IMR-90 (cell line): ENCODE data around the gene KIF25. TPM values are rescaled to one million over a fixed set of nuclear protein-coding genes. Genes with fewer than 3 reads are reported as not detected.

Source experiments
- ATAC-seq: fragments of 200-7000 bp; cut with Tn5 transposase; 2 replicates; pipeline ENCODE4 v1.9.1; 2020; ENCODE audit warnings: low read depth, mild to moderate bottlenecking, moderate library complexity
- BruUV-seq: library from RNA; stranded (reverse); fragments of 400-500 nt; replicated peaks from 2 replicates; lab custom pipeline; 2021; lab: Mats Ljungman, UMichigan
- CTCF ChIA-PET: fragments of 300-600 bp; formaldehyde crosslinking; extraction: SDS; loops from one replicate; lab custom pipeline; 2021; ENCODE audit warnings: antibody characterized with exemption; lab: Yijun Ruan, JAX
- POLR2A ChIA-PET: fragments of 300-600 bp; sonication (Branson Sonifier 250); formaldehyde crosslinking; loops from one replicate; lab custom pipeline; 2022; ENCODE audit warnings: antibody characterized with exemption; ENCODE audit not compliant: unreplicated experiment; lab: Charles Lee
- DNase-seq: peaks from one replicate; pipeline ENCODE4 v3.0.0; 2013
- H2AFZ ChIP-seq: replicated peaks from 2 replicates; pipeline ENCODE3; 2013; ENCODE audit warnings: low read length, mild to moderate bottlenecking; ENCODE audit not compliant: poor library complexity
- H2AK5ac ChIP-seq: 2 replicates; pipeline ENCODE4 v1.6.1; 2013; ENCODE audit warnings: low read depth, low read length, inconsistent platforms
- H2AK9ac ChIP-seq: replicated peaks from 2 replicates; pipeline ENCODE3; 2013; ENCODE audit warnings: mild to moderate bottlenecking, low read depth, low read length, moderate library complexity; ENCODE audit not compliant: poor library complexity
- H2BK120ac ChIP-seq: 2 replicates; pipeline ENCODE4 v1.6.1; 2013; ENCODE audit warnings: low read depth, low read length, inconsistent platforms
- H2BK15ac ChIP-seq: 3 replicates; pipeline ENCODE4 v1.6.1; 2013; ENCODE audit warnings: low read depth, low read length, inconsistent platforms
- H2BK20ac ChIP-seq: 2 replicates; pipeline ENCODE4 v1.6.1; 2013; ENCODE audit warnings: low read depth, mild to moderate bottlenecking, inconsistent platforms, low read length, moderate library complexity
- H2BK5ac ChIP-seq: 2 replicates; pipeline ENCODE4 v1.6.1; 2013; ENCODE audit warnings: mild to moderate bottlenecking, low read depth, low read length, inconsistent platforms; ENCODE audit not compliant: poor library complexity, severe bottlenecking
- H3K14ac ChIP-seq: replicated peaks from 2 replicates; pipeline ENCODE4 v1.6.1; 2013; ENCODE audit warnings: low read depth, low read length, inconsistent platforms
- H3K18ac ChIP-seq: 2 replicates; pipeline ENCODE4 v1.6.1; 2013; ENCODE audit warnings: low read depth, low read length, control low read depth
- H3K23ac ChIP-seq: 2 replicates; pipeline ENCODE4 v1.6.1; 2013; ENCODE audit warnings: low read depth, low read length, inconsistent platforms
- H3K27ac ChIP-seq: 2 replicates; pipeline ENCODE4 v1.5.1; 2013; ENCODE audit warnings: mild to moderate bottlenecking, control low read depth, low read length; ENCODE audit not compliant: insufficient read depth
- H3K27me3 ChIP-seq: 2 replicates; pipeline ENCODE4 v1.6.1; 2013; ENCODE audit warnings: low read length; ENCODE audit not compliant: control insufficient read depth, insufficient read depth
- H3K36me3 ChIP-seq: 2 replicates; pipeline ENCODE4 v1.6.1; 2013; ENCODE audit warnings: low read length, mixed read lengths; ENCODE audit not compliant: control insufficient read depth, insufficient read depth
- H3K4ac ChIP-seq: 2 replicates; pipeline ENCODE4 v1.6.1; 2013; ENCODE audit warnings: low read depth, low read length, inconsistent platforms
- H3K4me1 ChIP-seq: 2 replicates; pipeline ENCODE4 v1.6.1; 2013; ENCODE audit warnings: low read length, mixed read lengths; ENCODE audit not compliant: control insufficient read depth, insufficient read depth
- H3K4me2 ChIP-seq: 2 replicates; pipeline ENCODE4 v1.6.1; 2013; ENCODE audit warnings: low read depth, mild to moderate bottlenecking, control low read depth, low read length, moderate library complexity
- H3K4me3 ChIP-seq: 2 replicates; pipeline ENCODE4 v1.5.1; 2013; ENCODE audit warnings: low read depth, mild to moderate bottlenecking, control low read depth, low read length, moderate library complexity; ENCODE audit not compliant: insufficient read depth
- H3K56ac ChIP-seq: 2 replicates; pipeline ENCODE4 v1.6.1; 2013; ENCODE audit warnings: low read length, inconsistent platforms; ENCODE audit not compliant: insufficient read depth; ENCODE audit errors: extremely low read depth
- H3K79me1 ChIP-seq, 2 experiments: 2 replicates each; pipeline ENCODE4 v1.6.1; 2013; ENCODE audit warnings: low read length in 2 of 2, inconsistent platforms in 1 of 2, low read depth in 1 of 2
- H3K9ac ChIP-seq: 2 replicates; pipeline ENCODE4 v1.6.1; 2013; ENCODE audit warnings: low read depth, low read length, control low read depth
- H3K9me1 ChIP-seq: 2 replicates; pipeline ENCODE4 v1.6.1; 2013; ENCODE audit warnings: low read length, inconsistent platforms; ENCODE audit not compliant: insufficient read depth
- H3K9me3 ChIP-seq: 2 replicates; pipeline ENCODE4 v1.6.1; 2013; ENCODE audit warnings: low read length; ENCODE audit not compliant: control insufficient read depth, insufficient read depth
- H4K20me1 ChIP-seq: 2 replicates; pipeline ENCODE4 v1.6.1; 2013; ENCODE audit warnings: low read length, inconsistent platforms; ENCODE audit not compliant: insufficient read depth
- H4K5ac ChIP-seq: 2 replicates; pipeline ENCODE4 v1.6.1; 2013; ENCODE audit warnings: mild to moderate bottlenecking, low read depth, low read length, control low read depth
- H4K8ac ChIP-seq, 2 experiments: 2 replicates each; pipeline ENCODE4 v1.6.1; 2013; ENCODE audit warnings: low read depth in 2 of 2, low read length in 2 of 2, control low read depth in 1 of 2, inconsistent platforms in 1 of 2
- H4K91ac ChIP-seq: 2 replicates; pipeline ENCODE4 v1.6.1; 2013; ENCODE audit warnings: low read depth, low read length, inconsistent platforms; ENCODE audit not compliant: insufficient read depth
- BHLHE40 ChIP-seq: fragments of 150-350 bp; IDR thresholded peaks from 2 replicates; pipeline ENCODE4 v1.6.1; 2016; ENCODE audit warnings: mild to moderate bottlenecking, low read depth, low read length
- CEBPB ChIP-seq: IDR thresholded peaks from 2 replicates; pipeline ENCODE4 v1.6.1; 2012; ENCODE audit warnings: low read depth, low read length, improper control_type of control experiment
- CHD1 ChIP-seq: IDR thresholded peaks from 2 replicates; pipeline ENCODE4 v1.6.1; 2012; ENCODE audit warnings: low read depth, low read length, improper control_type of control experiment
- CTCF ChIP-seq: conservative IDR thresholded peaks from 2 replicates; pipeline ENCODE4 v1.5.1; 2012; ENCODE audit warnings: mild to moderate bottlenecking, low read depth, low read length, improper control_type of control experiment
- ELK1 ChIP-seq: fragments of 150-350 bp; IDR thresholded peaks from 2 replicates; pipeline ENCODE4 v1.6.1; 2016; ENCODE audit warnings: low read depth, mild to moderate bottlenecking, low read length, moderate library complexity, borderline replicate concordance
- FOS ChIP-seq: fragments of 150-350 bp; IDR thresholded peaks from 2 replicates; pipeline ENCODE4 v1.6.1; 2016; ENCODE audit warnings: low read depth, low read length
- MAFK ChIP-seq: IDR thresholded peaks from 2 replicates; pipeline ENCODE4 v1.6.1; 2012; ENCODE audit warnings: low read depth, low read length, improper control_type of control experiment
- MAZ ChIP-seq: IDR thresholded peaks from 2 replicates; pipeline ENCODE4 v1.6.1; 2012; ENCODE audit warnings: low read depth, mild to moderate bottlenecking, low read length, improper control_type of control experiment, moderate library complexity, borderline replicate concordance
- MXI1 ChIP-seq: IDR thresholded peaks from 2 replicates; pipeline ENCODE4 v1.6.1; 2012; ENCODE audit warnings: low read depth, mild to moderate bottlenecking, low read length, moderate library complexity, borderline replicate concordance
- NFE2L2 ChIP-seq: fragments of 150-350 bp; IDR thresholded peaks from 2 replicates; pipeline ENCODE4 v1.6.1; 2016; ENCODE audit warnings: low read depth, mild to moderate bottlenecking, low read length
- POLR2A ChIP-seq: IDR thresholded peaks from 2 replicates; pipeline ENCODE4 v1.6.1; 2012; ENCODE audit warnings: mild to moderate bottlenecking, low read depth, low read length
- RAD21 ChIP-seq: IDR thresholded peaks from 2 replicates; pipeline ENCODE4 v1.6.1; 2012; ENCODE audit warnings: low read length, improper control_type of control experiment
- RCOR1 ChIP-seq: IDR thresholded peaks from 2 replicates; pipeline ENCODE4 v1.6.1; 2012; ENCODE audit warnings: mild to moderate bottlenecking, low read length, improper control_type of control experiment; ENCODE audit not compliant: insufficient replicate concordance
- RFX5 ChIP-seq: IDR thresholded peaks from 2 replicates; pipeline ENCODE4 v1.8.0; 2012; ENCODE audit warnings: low read depth, mild to moderate bottlenecking, low read length, moderate library complexity
- SMC3 ChIP-seq: fragments of 150-350 bp; IDR thresholded peaks from 2 replicates; pipeline ENCODE4 v1.6.1; 2016; ENCODE audit warnings: low read depth, mild to moderate bottlenecking, antibody characterized with exemption, low read length, moderate library complexity
- USF2 ChIP-seq: fragments of 150-350 bp; IDR thresholded peaks from 2 replicates; pipeline ENCODE4 v1.6.1; 2017; ENCODE audit warnings: mild to moderate bottlenecking, antibody characterized with exemption, low read length, low read depth
- WGBS, 2 experiments: methylation state at CpG; one replicate each; pipeline versions ENCODE4 v1.1.5 to v1.1.7; 2013; ENCODE audit warnings: missing lambda C conversion rate in 2 of 2; ENCODE audit not compliant: insufficient read length in 1 of 2; ENCODE audit errors: extremely low coverage in 2 of 2; 5-methylcytosine and 5-hydroxymethylcytosine counted together
- dilution Hi-C: fragments of 300-500 bp; cut with HindIII; formaldehyde crosslinking; loops from one replicate; pipeline ENCODE4 v1.14.3; 2018; ENCODE audit warnings: low sequenced_read_pairs; ENCODE audit not compliant: unreplicated experiment
- in situ Hi-C: fragments of 300-500 bp; cut with MboI; formaldehyde crosslinking; loops from 3 replicates; pipeline ENCODE4 v1.14.3; 2019; ENCODE audit warnings: low sequenced_read_pairs, inconsistent platforms, mixed read lengths
- intact Hi-C: fragments of 100-400 bp; cut with micrococcal nuclease; formaldehyde crosslinking; loops from 2 replicates; pipeline ENCODE4 v1.10.0; 2022
- polyA plus RNA-seq, 3 experiments: library from polyadenylated mRNA; depleted of rRNA; stranded (reverse); fragments of >200 nt; gene quantifications; 2 replicates each; pipeline ENCODE4 v1.2.3, GENCODE V29; 2012; ENCODE audit warnings: low replicate concordance in 1 of 3
- total RNA-seq: library from RNA; depleted of rRNA; stranded (reverse); fragments of >200 nt; gene quantifications from 2 replicates; pipeline ENCODE4 v1.2.3, GENCODE V29; 2012

KIF25 gene
- total and polyA plus RNA-seq, 2 of the 4 experiments (the other 2 are of a cell fraction) = not detected

GRCh38 chr6:168046696-168047095 is 49.2 kb downstream of the KIF25 start:
- Histone ChIP-seq H3K27me3 (no peaks in the 10 kb centered on the region), H2AK5ac (no peak overlapping the region), H3K56ac (no peak overlapping the region), H4K20me1 (no peaks in the 10 kb centered on the region), H3K4ac (no peak overlapping the region), H2BK120ac (no peak overlapping the region), H2BK15ac (no peak overlapping the region), H2BK20ac (no peak overlapping the region), H3K27ac (no peak overlapping the region), H3K4me3 (no peak overlapping the region), H4K91ac (no peak overlapping the region), H3K79me1 (no peaks in the 10 kb centered on the region), H3K4me1 (peaks cover 8% of the 10 kb centered on the region; the same call in 1 of the 2 replicates), H2AK9ac (no peak overlapping the region), H3K14ac (no peak overlapping the region), H3K9me3 (no peaks in the 10 kb centered on the region), H3K9me1 (no peaks in the 10 kb centered on the region), H4K8ac (no peak overlapping the region; a peak in 1 of 4 replicates), H3K23ac (no peak overlapping the region), H4K5ac (no peak overlapping the region), H2AFZ (no peak overlapping the region), H3K18ac (no peak overlapping the region), H3K36me3 (no peaks in the 10 kb centered on the region), H2BK5ac (no peak overlapping the region), H3K9ac (no peak overlapping the region), H3K4me2 (no peak overlapping the region)
- no TSS peak for BruUV-seq
- POLR2A ChIA-PET = no interaction called here
- WGBS, 2 experiments = no CpG with 5 or more reads among the region's 3 CpGs
- DNase-seq = no peak
- TF ChIP-seq USF2 (no peak), RCOR1 (no peak), RAD21 (no peak), MAZ (no peak), POLR2A (no peak), MAFK (no peak), BHLHE40 (no peak), FOS (no peak), ELK1 (no peak), NFE2L2 (no peak), MXI1 (no peak), CHD1 (no peak), SMC3 (no peak), CTCF (no peak), CEBPB (no peak), RFX5 (no peak)
- CTCF ChIA-PET = no interaction called here
- intact Hi-C loops (no loop called here), in situ Hi-C loops (no loop called here), dilution Hi-C loops (no loop called here)
- ATAC-seq = no peak
